Measurements from ENCODE around the gene TMEM92. TPM values are rescaled to one million over a fixed set of nuclear protein-coding genes. Genes with fewer than 3 reads are reported as not detected.
A peak's percentile ranks its signal among the peaks of the same experiment; 100 is the strongest.

The TMEM92 gene
- total and polyA plus RNA-seq, 4 donors = 0.05 to 17.9 (median 4.0) TPM

DNA sequence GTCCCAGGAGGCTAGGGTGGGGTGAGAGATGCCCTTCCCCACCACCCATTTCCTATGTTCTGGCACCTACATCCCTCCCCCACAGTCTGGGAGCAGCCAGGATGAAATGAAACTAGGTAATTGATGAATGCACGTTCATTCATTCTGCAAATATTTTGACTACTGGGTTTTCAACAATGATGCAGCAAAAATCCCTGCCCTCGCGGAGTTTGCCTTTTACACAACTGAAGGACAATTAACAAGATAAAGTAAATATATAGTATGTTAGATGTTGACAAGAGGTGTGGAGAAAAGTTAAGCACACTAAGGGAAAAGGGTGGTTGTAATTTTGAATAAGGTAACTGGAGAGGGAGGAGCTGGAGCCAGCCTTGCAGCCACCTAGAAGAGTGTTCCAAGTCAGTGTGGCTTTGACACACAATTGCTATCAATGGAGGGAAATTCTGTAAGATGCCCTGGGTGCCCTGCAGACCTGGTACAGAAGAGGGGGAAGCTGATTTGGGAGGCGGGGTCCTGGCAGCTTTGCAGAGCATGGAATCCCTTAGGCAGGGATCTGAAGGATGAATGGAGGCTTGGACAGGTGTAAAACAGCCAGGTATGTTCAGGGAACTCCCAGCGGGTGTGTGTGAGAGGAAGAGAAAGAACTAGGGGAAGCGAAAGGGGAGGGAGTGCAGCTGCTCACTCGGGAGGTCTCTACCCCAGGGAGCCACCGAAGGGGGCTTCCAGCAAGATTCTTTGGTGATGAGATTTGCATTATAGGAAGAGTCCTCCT lies 2.5 kb downstream of the TMEM92 start:
- no peak for TF ChIP-seq YY1 (IDR thresholded peaks at IDR 0.05)
- no peak for TF ChIP-seq TAF1 (conservative IDR thresholded peaks at IDR 0.05)
- peak in 1 of 2 donors; percentile 48 for TF ChIP-seq HNF4A (conservative IDR thresholded peaks at IDR 0.05)
- TF ChIP-seq RXRA (IDR thresholded peaks at IDR 0.05) = peak in 1 of 2 donors; percentile 23
- no peak for TF ChIP-seq EGR1 (IDR thresholded peaks at IDR 0.05; ENCODE audit: low read depth in 2 of 2)
- no peak for TF ChIP-seq GABPA (IDR thresholded peaks at IDR 0.05 in 1 of 2, conservative IDR thresholded peaks at IDR 0.05 in 1 of 2)
- no peak for TF ChIP-seq HNF4G (IDR thresholded peaks at IDR 0.05)
- Histone ChIP-seq H3K9me3 (ENCODE audit: control insufficient read depth in 4 of 4, low read length in 3 of 4) (no peaks in the 10 kb centered on the region), H3K9ac (ENCODE audit: low read depth in 1 of 2, low read length in 2 of 2) (no peak overlapping the region), H3K4me1 (ENCODE audit: control insufficient read depth in 4 of 4, insufficient read depth in 4 of 4, low read length in 3 of 4) (peaks cover 4 to 21% (median 13%) of the 10 kb centered on the region in 4 donors), H3K27ac (ENCODE audit: low read depth in 1 of 2, low read length in 2 of 2) (no peak overlapping the region), H3K27me3 (ENCODE audit: control insufficient read depth in 4 of 4, insufficient read depth in 4 of 4, low read length in 3 of 4) (peaks cover 0 to 1% (median 0%) of the 10 kb centered on the region in 4 donors), H3K4me3 (ENCODE audit: low read depth in 1 of 3, low read length in 3 of 3) (no peak overlapping the region), H3K36me3 (ENCODE audit: control insufficient read depth in 4 of 4, insufficient read depth in 3 of 4, low read depth in 1 of 4, low read length in 3 of 4) (no peaks in the 10 kb centered on the region)
- DNase-seq (ENCODE audit: low spot score) = no peak
- 25% methylated on average over 8 of the region's 8 CpGs for WGBS

DNA sequence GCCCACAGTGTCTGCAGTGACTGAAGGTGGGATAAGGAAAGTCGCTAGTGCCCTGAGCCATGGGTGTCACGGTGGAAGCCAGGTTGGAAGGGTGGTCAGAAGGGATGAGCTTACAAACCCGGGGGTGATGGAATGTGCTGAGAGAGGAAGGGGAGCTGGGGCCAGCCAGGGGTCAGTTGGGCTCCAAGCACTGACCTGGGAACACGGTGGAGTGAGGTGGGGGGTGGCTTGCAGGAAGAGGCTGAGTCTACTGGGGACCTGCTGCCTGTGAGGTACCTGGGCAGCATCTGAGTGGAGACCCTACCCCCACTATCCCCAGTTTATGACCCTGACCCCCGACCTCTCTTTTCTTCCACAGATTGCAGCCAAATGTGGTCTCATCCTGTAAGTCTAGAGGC lies 3.1 kb downstream of the TMEM92 start:
- TF ChIP-seq RAD21 (IDR thresholded peaks at IDR 0.05) = no peak
- Histone ChIP-seq H3K27ac (ENCODE audit: low read depth in 1 of 2, low read length in 2 of 2) (no peak overlapping the region), H3K9ac (ENCODE audit: low read depth in 1 of 2, low read length in 2 of 2) (no peak overlapping the region), H3K9me3 (ENCODE audit: control insufficient read depth in 4 of 4, low read length in 3 of 4) (no peaks in the 10 kb centered on the region), H3K27me3 (ENCODE audit: control insufficient read depth in 4 of 4, insufficient read depth in 4 of 4, low read length in 3 of 4) (peaks cover 0 to 1% (median 0%) of the 10 kb centered on the region in 4 donors), H3K4me3 (ENCODE audit: low read depth in 1 of 3, low read length in 3 of 3) (no peak overlapping the region), H3K4me1 (ENCODE audit: control insufficient read depth in 4 of 4, insufficient read depth in 4 of 4, low read length in 3 of 4) (peaks cover 4 to 21% (median 13%) of the 10 kb centered on the region in 4 donors), H3K36me3 (ENCODE audit: control insufficient read depth in 4 of 4, insufficient read depth in 3 of 4, low read depth in 1 of 4, low read length in 3 of 4) (no peaks in the 10 kb centered on the region)
- DNase-seq (ENCODE audit: low spot score) = no peak
- WGBS = 49% methylated on average over 5 of the region's 5 CpGs

DNA sequence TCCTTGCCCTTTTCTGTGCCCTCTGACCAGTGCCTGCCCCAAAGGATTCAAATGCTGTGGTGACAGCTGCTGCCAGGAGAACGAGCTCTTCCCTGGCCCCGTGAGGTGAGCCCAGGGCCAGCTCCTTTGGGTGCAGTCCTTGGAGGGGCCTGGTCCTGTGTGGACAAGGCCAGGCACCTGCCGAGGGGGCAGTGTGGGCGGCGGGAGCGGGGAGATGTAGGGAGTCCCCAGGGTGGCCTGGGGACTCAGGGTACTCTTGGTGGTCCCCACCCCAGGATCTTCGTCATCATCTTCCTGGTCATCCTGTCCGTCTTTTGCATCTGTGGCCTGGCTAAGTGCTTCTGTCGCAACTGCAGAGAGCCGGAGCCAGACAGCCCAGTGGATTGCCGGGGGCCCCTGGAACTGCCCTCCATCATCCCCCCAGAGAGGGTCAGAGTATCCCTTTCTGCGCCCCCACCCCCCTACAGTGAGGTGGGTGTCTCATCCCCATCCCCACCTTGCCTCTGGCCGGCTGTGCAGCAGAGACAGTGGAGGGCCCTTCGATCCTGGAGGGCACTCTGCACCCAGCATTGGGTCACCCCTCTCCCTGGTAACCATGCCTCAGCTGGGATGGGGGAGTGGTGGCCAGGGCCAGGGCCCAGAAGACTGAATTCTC lies 4.4 kb downstream of the TMEM92 start:
- no peak for DNase-seq (ENCODE audit: low spot score)
- peaks cover 0 to 16% (median 7%) of the 10 kb centered on the region in 4 donors for H3K4me1 ChIP-seq (ENCODE audit: control insufficient read depth in 4 of 4, insufficient read depth in 4 of 4, low read length in 3 of 4)
- no peaks in the 10 kb centered on the region for H3K36me3 ChIP-seq (ENCODE audit: control insufficient read depth in 4 of 4, insufficient read depth in 3 of 4, low read depth in 1 of 4, low read length in 3 of 4)
- TF ChIP-seq, protein P1, sequence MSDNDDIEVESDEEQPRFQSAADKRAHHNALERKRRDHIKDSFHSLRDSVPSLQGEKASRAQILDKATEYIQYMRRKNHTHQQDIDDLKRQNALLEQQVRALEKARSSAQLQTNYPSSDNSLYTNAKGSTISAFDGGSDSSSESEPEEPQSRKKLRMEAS (IDR thresholded peaks at IDR 0.05) = no peak
- TF ChIP-seq, protein P2, sequence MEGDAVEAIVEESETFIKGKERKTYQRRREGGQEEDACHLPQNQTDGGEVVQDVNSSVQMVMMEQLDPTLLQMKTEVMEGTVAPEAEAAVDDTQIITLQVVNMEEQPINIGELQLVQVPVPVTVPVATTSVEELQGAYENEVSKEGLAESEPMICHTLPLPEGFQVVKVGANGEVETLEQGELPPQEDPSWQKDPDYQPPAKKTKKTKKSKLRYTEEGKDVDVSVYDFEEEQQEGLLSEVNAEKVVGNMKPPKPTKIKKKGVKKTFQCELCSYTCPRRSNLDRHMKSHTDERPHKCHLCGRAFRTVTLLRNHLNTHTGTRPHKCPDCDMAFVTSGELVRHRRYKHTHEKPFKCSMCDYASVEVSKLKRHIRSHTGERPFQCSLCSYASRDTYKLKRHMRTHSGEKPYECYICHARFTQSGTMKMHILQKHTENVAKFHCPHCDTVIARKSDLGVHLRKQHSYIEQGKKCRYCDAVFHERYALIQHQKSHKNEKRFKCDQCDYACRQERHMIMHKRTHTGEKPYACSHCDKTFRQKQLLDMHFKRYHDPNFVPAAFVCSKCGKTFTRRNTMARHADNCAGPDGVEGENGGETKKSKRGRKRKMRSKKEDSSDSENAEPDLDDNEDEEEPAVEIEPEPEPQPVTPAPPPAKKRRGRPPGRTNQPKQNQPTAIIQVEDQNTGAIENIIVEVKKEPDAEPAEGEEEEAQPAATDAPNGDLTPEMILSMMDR (IDR thresholded peaks at IDR 0.05; ENCODE audit: low read depth, low read length, missing input control) = no peak
- no peak for TF ChIP-seq RXRA (IDR thresholded peaks at IDR 0.05)
- TF ChIP-seq GABPA (IDR thresholded peaks at IDR 0.05 in 1 of 2, conservative IDR thresholded peaks at IDR 0.05 in 1 of 2) = no peak
- TF ChIP-seq FOXA1 (IDR thresholded peaks at IDR 0.05) = no peak
- peaks cover 0 to 1% (median 0%) of the 10 kb centered on the region in 4 donors for H3K27me3 ChIP-seq (ENCODE audit: control insufficient read depth in 4 of 4, insufficient read depth in 4 of 4, low read length in 3 of 4)
- H3K9me3 ChIP-seq (ENCODE audit: control insufficient read depth in 4 of 4, low read length in 3 of 4) = no peaks in the 10 kb centered on the region
- 91% methylated on average over 14 of the region's 14 CpGs for WGBS
- no peak overlapping the region for H3K9ac ChIP-seq (ENCODE audit: low read depth in 1 of 2, low read length in 2 of 2)
- no peak overlapping the region for H3K27ac ChIP-seq (ENCODE audit: low read depth in 1 of 2, low read length in 2 of 2)
- H3K4me3 ChIP-seq (ENCODE audit: low read depth in 1 of 3, low read length in 3 of 3) = no peak overlapping the region

Data from liver (tissue), 9 donors.